Measurements from ENCODE around the gene MACROD1. TPM values are rescaled to one million over a fixed set of nuclear protein-coding genes. Genes with fewer than 3 reads are reported as not detected.
A peak's percentile ranks its signal among the peaks of the same experiment; 100 is the strongest.

Gene MACROD1
- polyA plus RNA-seq, 1 experiment, result 8.1 TPM

DNA sequence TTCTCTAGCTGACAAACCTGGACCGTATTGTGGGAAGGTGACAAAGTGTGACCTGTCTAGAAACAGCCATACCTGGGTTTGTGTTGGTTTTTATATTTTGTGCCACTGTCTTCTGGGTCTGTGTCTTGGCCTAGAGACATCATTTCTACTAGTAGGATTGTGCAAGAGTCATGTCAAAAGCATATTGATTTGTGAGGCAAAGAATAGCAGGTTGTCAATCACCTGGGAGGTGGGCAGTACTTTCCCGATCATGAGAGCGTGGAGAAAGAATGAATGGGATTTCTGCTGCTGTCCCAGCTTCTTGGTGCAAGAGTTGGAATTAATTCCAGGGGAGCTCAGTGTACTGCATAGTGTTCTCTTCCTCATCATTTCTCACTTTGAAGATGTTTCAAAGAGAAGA is 35.6 kb upstream of the MACROD1 start:
- TF ChIP-seq, protein P1, sequence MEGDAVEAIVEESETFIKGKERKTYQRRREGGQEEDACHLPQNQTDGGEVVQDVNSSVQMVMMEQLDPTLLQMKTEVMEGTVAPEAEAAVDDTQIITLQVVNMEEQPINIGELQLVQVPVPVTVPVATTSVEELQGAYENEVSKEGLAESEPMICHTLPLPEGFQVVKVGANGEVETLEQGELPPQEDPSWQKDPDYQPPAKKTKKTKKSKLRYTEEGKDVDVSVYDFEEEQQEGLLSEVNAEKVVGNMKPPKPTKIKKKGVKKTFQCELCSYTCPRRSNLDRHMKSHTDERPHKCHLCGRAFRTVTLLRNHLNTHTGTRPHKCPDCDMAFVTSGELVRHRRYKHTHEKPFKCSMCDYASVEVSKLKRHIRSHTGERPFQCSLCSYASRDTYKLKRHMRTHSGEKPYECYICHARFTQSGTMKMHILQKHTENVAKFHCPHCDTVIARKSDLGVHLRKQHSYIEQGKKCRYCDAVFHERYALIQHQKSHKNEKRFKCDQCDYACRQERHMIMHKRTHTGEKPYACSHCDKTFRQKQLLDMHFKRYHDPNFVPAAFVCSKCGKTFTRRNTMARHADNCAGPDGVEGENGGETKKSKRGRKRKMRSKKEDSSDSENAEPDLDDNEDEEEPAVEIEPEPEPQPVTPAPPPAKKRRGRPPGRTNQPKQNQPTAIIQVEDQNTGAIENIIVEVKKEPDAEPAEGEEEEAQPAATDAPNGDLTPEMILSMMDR (IDR thresholded peaks at IDR 0.05; ENCODE audit: low read depth, low read length), result no peak
- H3K9me3 ChIP-seq (ENCODE audit: control insufficient read depth, insufficient read depth, low read length), result no peaks in the 10 kb centered on the region
- no peaks in the 10 kb centered on the region for H3K27me3 ChIP-seq (ENCODE audit: control insufficient read depth, insufficient read depth, low read length)
- ChIA-PET CTCF (interaction anchor here (6.8 kb wide), 1 partner anchor 101 kb away, joined by 125 read pairs; no protein-coding TSS in a partner anchor), POLR2A (interaction anchor here (2.4 kb wide), 1 partner anchor 16 kb away, joined by 7 read pairs; the partner anchor contains the start of gene STIP1)
- DNase-seq (ENCODE audit: low read depth, low spot score), result no peak
- H3K4me3 ChIP-seq (ENCODE audit: low read depth, low read length), result no peak overlapping the region
- H3K27ac ChIP-seq (ENCODE audit: low read depth, low read length), result no peak overlapping the region

DNA sequence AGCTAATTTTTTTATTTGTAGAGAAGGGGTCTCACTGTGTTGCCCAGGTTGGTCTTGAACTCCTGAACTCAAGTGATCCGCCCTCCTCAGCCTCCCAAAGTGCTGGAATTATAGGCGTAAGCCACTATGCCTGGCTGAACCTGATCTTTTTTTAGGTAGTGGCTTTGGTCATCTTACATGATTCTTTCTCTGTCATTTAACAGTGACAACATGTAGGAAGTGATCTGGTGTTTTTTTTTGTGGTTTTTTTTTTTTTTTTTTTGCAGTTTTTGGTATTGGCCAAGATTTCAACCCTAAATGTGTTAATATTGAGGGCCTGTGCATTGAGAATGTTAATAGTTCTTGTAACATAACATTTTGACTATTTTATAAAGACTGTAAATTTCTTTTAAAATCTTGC is 32.6 kb upstream of the MACROD1 start:
- POLR2A ChIA-PET, result no interaction called here
- no peak overlapping the region for H3K27ac ChIP-seq (ENCODE audit: low read depth, low read length)
- TF ChIP-seq, protein P1 (IDR thresholded peaks at IDR 0.05; ENCODE audit: low read depth, low read length), result no peak
- no peak overlapping the region for H3K4me3 ChIP-seq (ENCODE audit: low read depth, low read length)
- H3K27me3 ChIP-seq (ENCODE audit: control insufficient read depth, insufficient read depth, low read length), result no peaks in the 10 kb centered on the region
- no peak for DNase-seq (ENCODE audit: low read depth, low spot score)
- CTCF ChIA-PET, result interaction anchor here (1.5 kb wide), 1 partner anchor 8 kb away, joined by 3 read pairs; the partner anchor contains the start of gene FERMT3
- no peaks in the 10 kb centered on the region for H3K9me3 ChIP-seq (ENCODE audit: control insufficient read depth, insufficient read depth, low read length)

DNA sequence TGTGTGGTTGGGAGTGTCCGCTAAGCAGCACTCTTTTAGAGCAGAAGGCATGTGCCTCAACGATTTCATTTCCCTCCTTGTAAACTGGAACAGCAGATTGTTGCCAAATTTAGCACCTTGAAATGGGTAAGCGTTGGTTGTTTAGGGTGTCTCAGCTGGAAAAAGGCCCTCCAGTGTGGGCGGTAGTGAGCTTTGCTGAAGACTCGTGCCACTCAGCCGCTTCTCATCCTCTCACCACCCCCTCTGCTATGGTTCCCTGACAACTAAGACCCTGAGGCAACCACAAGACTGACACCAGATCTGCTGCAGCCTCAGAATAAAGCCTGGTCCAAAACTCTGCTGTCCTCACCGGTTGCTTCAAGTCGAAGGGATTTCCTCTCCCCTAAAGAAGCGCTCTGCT is 30.7 kb upstream of the MACROD1 start:
- Histone ChIP-seq H3K9me3 (ENCODE audit: control insufficient read depth, insufficient read depth, low read length) (no peaks in the 10 kb centered on the region), H3K27me3 (ENCODE audit: control insufficient read depth, insufficient read depth, low read length) (no peaks in the 10 kb centered on the region), H3K4me3 (ENCODE audit: low read depth, low read length) (no peak overlapping the region), H3K27ac (ENCODE audit: low read depth, low read length) (no peak overlapping the region)
- TF ChIP-seq, protein P1 (IDR thresholded peaks at IDR 0.05; ENCODE audit: low read depth, low read length), result no peak
- ChIA-PET POLR2A (interaction anchor here (0.7 to 1.8 kb wide), 2 partner anchors 11 to 88 kb away, joined by 7 read pairs; partner anchors contain the start of genes BAD and STIP1), CTCF (interaction anchor here (0.7 to 1.4 kb wide), 3 partner anchors 8 to 108 kb away, joined by 4 to 6 read pairs (median 5); partner anchors contain the start of gene CATSPERZ)
- no peak for DNase-seq (ENCODE audit: low read depth, low spot score)

DNA sequence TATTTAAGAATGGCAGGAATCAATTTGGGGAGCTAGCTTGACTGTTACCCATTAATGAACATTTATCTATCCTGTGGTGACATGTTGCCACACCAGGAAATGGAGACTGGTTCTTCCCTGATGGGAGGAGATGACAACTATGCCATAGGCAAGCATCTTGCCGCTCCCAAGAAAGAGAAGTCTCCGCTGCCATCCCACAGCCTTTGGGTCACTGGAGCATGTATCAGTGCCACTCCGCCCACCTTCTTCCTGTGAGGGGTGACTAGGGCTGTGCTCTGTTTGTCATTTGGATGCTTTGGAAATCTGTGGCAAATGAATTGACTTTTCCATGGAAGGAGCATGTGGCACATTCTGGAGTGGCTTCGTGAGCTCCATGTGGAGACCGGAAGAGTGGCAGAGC is 26.5 kb upstream of the MACROD1 start:
- POLR2A ChIA-PET, result no interaction called here
- Histone ChIP-seq H3K27ac (ENCODE audit: low read depth, low read length) (no peak overlapping the region), H3K27me3 (ENCODE audit: control insufficient read depth, insufficient read depth, low read length) (no peaks in the 10 kb centered on the region), H3K4me3 (ENCODE audit: low read depth, low read length) (no peak overlapping the region), H3K9me3 (ENCODE audit: control insufficient read depth, insufficient read depth, low read length) (no peaks in the 10 kb centered on the region)
- no peak for DNase-seq (ENCODE audit: low read depth, low spot score)
- TF ChIP-seq, protein P1 (IDR thresholded peaks at IDR 0.05; ENCODE audit: low read depth, low read length), result no peak
- CTCF ChIA-PET, result interaction anchor here (1.5 kb wide), 2 partner anchors 12 to 108 kb away, joined by 4 to 9 read pairs; no protein-coding TSS in a partner anchor

DNA sequence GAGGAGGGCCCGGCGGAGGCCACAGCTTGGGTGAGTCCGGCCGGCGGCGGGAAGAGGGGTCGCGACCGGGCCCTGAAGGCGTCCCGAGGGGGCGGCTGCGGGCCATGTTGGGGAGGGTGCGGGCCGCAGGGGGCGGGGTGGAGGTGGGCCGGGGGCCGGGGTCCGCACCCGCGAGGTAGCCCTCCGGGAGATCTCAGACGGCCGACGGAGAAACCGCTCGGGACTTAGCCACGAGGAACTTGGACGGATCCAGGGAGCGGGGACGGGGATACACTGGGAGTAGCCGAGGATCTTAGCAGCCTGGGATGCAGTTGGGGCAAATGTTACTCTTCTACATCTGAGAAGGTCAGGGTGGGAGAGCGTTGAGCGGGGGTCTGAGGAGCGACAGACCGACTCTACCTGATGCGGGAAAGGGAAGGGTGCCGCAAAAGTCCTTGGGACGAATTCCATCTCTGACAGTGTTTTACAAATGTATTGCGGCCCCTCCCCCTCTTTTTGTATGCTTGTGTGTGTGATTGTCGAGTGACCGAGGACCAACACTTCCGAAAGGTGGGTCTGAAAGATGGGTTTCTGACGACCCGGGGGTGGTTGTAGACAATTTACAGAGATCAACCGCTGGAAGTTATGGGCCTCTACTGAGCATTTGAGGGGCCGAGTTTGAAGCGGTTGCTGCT is 20.7 kb upstream of the MACROD1 start:
- DNase-seq (ENCODE audit: low read depth, low spot score), result no peak
- ChIA-PET CTCF (interaction anchor here (0.6 to 1.5 kb wide), 2 partner anchors 118 to 1281 kb away, joined by 4 read pairs; no protein-coding TSS in a partner anchor), POLR2A (interaction anchor here (0.6 to 2.5 kb wide), 9 partner anchors 10 to 348 kb away, joined by 3 to 27 read pairs (median 7); partner anchors contain the start of genes FERMT3, MACROD1, PRDX5 and RCOR2)
- Histone ChIP-seq H3K27ac (ENCODE audit: low read depth, low read length) (peak overlapping the region; percentile 31), H3K9me3 (ENCODE audit: control insufficient read depth, insufficient read depth, low read length) (no peaks in the 10 kb centered on the region; the same call in 1 of the 2 replicates), H3K27me3 (ENCODE audit: control insufficient read depth, insufficient read depth, low read length) (no peaks in the 10 kb centered on the region), H3K4me3 (ENCODE audit: low read depth, low read length) (no peak overlapping the region)
- TF ChIP-seq, protein P1 (IDR thresholded peaks at IDR 0.05; ENCODE audit: low read depth, low read length), result no peak

All from AG04450 (cell line).